SK-N-SH treated with all-trans-retinoic acid at 6 μM for 48 hours (cell line): ENCODE results near the gene VTI1A.

ENCODE experiments used
- BACH2 ChIP-seq: fragments of 250-450 bp; sonication (Bioruptor Pico); IDR thresholded peaks from 2 replicates; pipeline ENCODE4 v1.9.0; 2021; ENCODE audit warnings: mild to moderate bottlenecking, borderline replicate concordance
- CREB5 ChIP-seq: fragments of 250-450 bp; sonication (Bioruptor Pico); IDR thresholded peaks from 2 replicates; pipeline ENCODE4 v1.5.1; 2020; ENCODE audit warnings: low read depth, mild to moderate bottlenecking, moderate library complexity
- CSDC2 ChIP-seq: fragments of 250-450 bp; sonication (Bioruptor Pico); IDR thresholded peaks from 2 replicates; pipeline ENCODE4 v1.5.0; 2020; ENCODE audit warnings: mild to moderate bottlenecking, moderate library complexity
- ISL1 ChIP-seq: fragments of 250-450 bp; sonication (Bioruptor Pico); IDR thresholded peaks from 2 replicates; pipeline ENCODE4 v2.1.2; 2022; ENCODE audit warnings: mild to moderate bottlenecking, moderate library complexity
- RARB ChIP-seq: fragments of 250-450 bp; sonication (Bioruptor Pico); IDR thresholded peaks from 2 replicates; pipeline ENCODE4 v1.8.0; 2021; ENCODE audit warnings: mild to moderate bottlenecking, moderate library complexity
- TCF4 ChIP-seq: fragments of 250-450 bp; sonication (Bioruptor Pico); IDR thresholded peaks from 2 replicates; pipeline ENCODE4 v1.8.0; 2021; ENCODE audit warnings: mild to moderate bottlenecking, moderate library complexity, borderline replicate concordance
- ZFP3 ChIP-seq: fragments of 250-450 bp; sonication (Bioruptor Pico); IDR thresholded peaks from 2 replicates; pipeline ENCODE4 v1.5.0; 2020; ENCODE audit warnings: mild to moderate bottlenecking, moderate library complexity
- ZNF565 ChIP-seq: fragments of 450-650 bp; formaldehyde crosslinking; conservative IDR thresholded peaks from 2 replicates; pipeline ENCODE4 v1.5.0; 2020; ENCODE audit warnings: low read depth, mild to moderate bottlenecking, moderate library complexity

- TF ChIP-seq TCF4 (CRISPR knock-in tag) (no peak), ZNF565 (CRISPR knock-in tag) (no peak), ISL1 (no peak), CSDC2 (CRISPR knock-in tag) (no peak), CREB5 (CRISPR knock-in tag) (no peak), ZFP3 (CRISPR knock-in tag) (no peak), RARB (CRISPR knock-in tag) (no peak), BACH2 (CRISPR knock-in tag) (no peak)
These were observed 384.8 kb downstream of the VTI1A start for GRCh38 chr10:112831859-112832258.
